Left ventricle myocardium superior (tissue), 1 donor: Measurements from ENCODE around the gene SPRR2A. TPM values are rescaled to one million over a fixed set of nuclear protein-coding genes. Genes with fewer than 3 reads are reported as not detected.
"Not testable (repeated sequence)": the region's sequence is repeated elsewhere in the genome, so short reads cannot be mapped to it uniquely, and the experiment has no call there.

ENCODE experiments used
- ATAC-seq: fragments of 200-7000 bp; cut with Tn5 transposase; one replicate; pipeline ENCODE4 v1.9.1; 2020; ENCODE audit warnings: mild to moderate bottlenecking, moderate library complexity
- DNase-seq: peaks from one replicate; pipeline ENCODE4 v3.0.0-alpha.2; 2020
- intact Hi-C: fragments of 100-400 bp; cut with micrococcal nuclease; formaldehyde crosslinking; loops from one replicate; pipeline ENCODE4 v1.11.0; 2022
- long read RNA-seq: library from polyadenylated mRNA; unstranded; transcript quantifications from one replicate; pipeline ENCODE4 v2.0.0, GENCODE V29; 2021
- total RNA-seq: library from RNA; stranded (reverse); fragmentation: NEBNext Ultra II Directional; extraction: Animal tissue kit (Norgen Biotek cat#: 25700); gene quantifications from one replicate; pipeline ENCODE4 v1.2.1, GENCODE V29; 2021
- donor health status: DM: no; HTN: yes; CAD: no; lungs with severe emphysema.

The SPRR2A gene
- not detected for total RNA-seq
- long read RNA-seq = 0 reads

- DNase-seq (no peak), ATAC-seq (no peak)
- intact Hi-C loops = no loop called here
Measured at GRCh38 chr1:153057375-153057774, at the start of gene SPRR2A. SPRR2A (minus strand) TSS chr1:153057512; CDS start chr1:153056735, 777 bp downstream.

DNA sequence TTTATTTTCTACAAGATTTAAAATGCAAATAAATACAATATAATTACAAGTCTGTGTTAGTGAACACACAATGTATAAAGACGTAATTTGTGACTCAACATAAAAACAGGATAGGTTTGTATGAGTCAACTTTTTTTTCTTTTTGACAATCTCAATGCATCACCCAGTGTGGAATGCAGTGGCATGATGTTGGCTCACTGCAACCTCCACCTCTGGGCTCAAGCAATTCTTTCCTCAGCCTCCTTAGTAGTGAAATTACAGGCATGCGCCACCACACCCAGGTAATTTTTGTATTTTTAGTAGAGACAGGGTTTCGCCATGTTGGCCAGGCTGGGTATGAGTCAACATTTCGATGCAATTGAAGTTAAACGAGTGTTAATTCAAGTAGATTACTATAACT is 42.9 kb upstream of the SPRR2A start:
- DNase-seq = no peak
- intact Hi-C loops = no loop called here
- ATAC-seq = no peak

DNA sequence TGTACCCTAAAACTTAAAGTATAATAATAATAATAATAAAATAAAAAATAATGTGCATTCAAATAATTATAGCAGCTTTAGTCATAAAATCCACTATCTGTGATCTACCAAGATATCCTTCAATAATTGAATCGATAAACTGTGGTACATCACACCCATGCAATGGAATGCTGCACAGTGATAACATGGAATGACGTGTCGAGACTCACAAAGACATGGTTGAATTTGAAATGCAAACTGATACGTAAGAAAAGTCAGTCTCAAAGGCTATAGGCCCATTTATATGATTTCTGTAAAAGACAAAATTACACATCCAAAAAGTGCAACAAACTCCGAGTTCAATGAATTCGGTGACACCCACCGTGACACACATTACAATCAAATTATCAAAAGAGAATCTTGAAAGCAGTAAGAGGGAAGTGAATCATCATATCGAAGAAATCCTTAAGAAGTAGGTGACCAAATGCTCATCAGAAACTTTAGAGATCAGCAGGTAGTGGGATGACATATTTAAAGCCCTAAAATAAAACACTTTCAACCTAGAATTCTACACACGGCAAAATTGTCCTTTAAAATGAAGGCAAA is 42.2 kb upstream of the SPRR2A start:
- ATAC-seq (no peak), DNase-seq (no peak)
- intact Hi-C loops = no loop called here

DNA sequence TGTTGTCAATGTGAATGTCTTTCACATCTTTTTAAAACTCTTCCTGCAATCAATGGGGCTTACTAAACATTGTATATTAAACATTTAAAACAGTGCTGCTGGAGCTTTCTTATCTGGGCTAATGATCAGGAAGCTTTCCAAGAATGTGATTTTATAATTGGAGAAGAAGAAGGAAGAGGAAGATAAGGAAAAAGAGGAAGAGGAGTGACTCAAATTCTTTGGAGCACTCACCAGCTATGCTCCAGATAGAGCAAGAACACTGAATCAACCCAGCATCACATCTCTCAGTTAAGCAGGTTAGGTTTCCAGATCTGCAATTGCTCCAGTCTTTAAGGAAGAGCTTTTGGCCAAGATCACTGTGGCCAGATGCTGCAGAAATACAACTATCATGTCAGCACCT is 38.5 kb upstream of the SPRR2A start:
- ATAC-seq (no peak), DNase-seq (no peak)
- intact Hi-C loops = no loop called here

- no peak for DNase-seq
- intact Hi-C loops = no loop called here
- no peak for ATAC-seq
Measured at GRCh38 chr1:153094426-153094825, 37.1 kb upstream of the SPRR2A start, which contains the start of gene SPRR2E. SPRR2E (minus strand) TSS chr1:153094526; CDS start chr1:153093751, 775 bp downstream.

- DNase-seq (no peak), ATAC-seq (no peak)
- intact Hi-C loops = no loop called here
Measured at GRCh38 chr1:153087652-153088051, 30.3 kb upstream of the SPRR2A start.

GRCh38 chr1:153081736-153082135 is 24.4 kb upstream of the SPRR2A start:
- ATAC-seq (no peak), DNase-seq (no peak)
- intact Hi-C loops = no loop called here

DNA sequence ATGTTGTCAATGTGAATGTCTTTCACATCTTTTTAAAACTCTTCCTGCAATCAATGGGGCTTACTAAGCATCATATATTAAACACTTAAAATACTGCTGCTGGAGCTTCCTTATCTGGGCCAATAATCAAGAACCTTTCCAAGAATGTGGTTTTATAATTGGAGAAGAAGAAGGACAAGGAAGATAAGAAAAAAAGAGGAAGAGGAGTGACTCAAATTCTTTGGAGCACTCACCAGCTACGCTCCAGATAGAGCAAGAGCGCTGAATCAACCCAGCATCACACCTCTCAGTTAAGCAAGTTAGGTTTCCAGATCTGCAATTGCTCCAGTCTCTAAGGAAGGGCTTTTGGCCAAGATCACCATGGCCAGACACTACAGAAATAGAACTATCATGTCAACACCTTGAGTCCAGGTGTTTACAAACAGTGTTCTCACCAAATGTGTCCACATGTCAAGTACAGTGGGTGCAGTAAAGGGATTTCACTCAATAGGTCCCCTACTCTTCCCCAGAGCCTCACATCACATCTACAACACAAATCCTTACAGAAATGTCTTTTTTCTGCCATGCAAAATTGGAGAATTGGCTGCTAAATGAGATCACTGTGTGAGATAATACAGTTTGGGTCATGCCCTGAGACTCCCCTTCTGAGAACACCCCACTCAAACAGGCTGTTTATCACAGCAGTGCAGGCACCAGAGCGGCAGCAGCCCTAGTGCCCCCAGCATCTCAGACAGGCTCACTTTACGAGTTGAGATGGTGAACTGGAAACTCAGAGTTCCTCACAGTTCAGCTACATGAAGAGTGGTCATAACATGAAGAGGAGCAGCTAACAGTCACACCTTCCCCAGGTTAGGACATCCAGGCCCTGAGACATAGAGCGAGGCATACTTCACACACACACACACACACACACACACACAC is 15.8 kb upstream of the SPRR2A start:
- intact Hi-C loops = no loop called here
- no peak for DNase-seq

DNA sequence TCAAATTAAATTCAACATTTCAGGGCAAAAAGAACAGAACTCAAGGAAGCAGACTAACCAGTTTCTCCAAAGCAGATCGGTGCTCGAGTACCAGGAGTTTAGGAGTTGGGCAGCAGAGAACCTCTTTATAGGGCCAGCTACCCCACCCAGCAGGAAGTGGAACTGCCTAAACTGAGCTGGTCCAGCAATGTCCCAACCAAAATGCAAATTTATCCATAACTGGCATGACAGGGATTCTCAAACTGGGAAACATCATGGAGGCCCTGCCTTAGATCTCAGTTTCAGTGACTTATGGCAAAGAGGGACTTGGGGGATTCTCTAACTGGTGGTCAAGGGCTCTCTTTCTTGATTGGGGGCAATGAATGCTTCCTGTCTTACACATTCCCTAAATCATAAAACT is 14.2 kb upstream of the SPRR2A start, which contains the start of gene SPRR2B:
TSS of gene SPRR2B (minus strand) at position 101 of the 400 bp plus-strand sequence. CDS start 772 bp downstream, outside the sequence.
- intact Hi-C loops = no loop called here
- DNase-seq = no peak
- no peak for ATAC-seq

More for the DNA sequence above, 15.8 kb upstream of the SPRR2A start:
- no peak for ATAC-seq

DNA sequence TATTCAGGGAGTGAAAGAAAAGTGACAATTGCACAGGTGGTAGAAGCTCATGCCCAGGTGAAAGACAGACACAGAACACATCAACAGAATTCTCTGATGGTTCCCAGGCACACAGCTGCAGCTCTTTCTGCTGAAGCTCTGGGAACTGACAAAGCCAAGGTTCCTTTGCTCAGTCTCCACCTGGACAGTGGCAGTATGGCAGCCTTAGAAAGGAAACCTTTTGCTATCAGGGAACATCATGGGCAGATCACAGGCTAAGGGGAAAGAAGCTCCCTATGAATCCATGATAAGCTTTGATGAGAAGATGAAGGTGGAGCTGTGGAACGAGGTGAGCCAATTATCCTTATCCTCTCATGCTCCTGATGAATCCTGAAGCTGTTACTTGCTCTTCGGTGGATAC is 12.9 kb upstream of the SPRR2A start:
- DNase-seq = no peak
- no peak for ATAC-seq
- intact Hi-C loops = no loop called here

DNA sequence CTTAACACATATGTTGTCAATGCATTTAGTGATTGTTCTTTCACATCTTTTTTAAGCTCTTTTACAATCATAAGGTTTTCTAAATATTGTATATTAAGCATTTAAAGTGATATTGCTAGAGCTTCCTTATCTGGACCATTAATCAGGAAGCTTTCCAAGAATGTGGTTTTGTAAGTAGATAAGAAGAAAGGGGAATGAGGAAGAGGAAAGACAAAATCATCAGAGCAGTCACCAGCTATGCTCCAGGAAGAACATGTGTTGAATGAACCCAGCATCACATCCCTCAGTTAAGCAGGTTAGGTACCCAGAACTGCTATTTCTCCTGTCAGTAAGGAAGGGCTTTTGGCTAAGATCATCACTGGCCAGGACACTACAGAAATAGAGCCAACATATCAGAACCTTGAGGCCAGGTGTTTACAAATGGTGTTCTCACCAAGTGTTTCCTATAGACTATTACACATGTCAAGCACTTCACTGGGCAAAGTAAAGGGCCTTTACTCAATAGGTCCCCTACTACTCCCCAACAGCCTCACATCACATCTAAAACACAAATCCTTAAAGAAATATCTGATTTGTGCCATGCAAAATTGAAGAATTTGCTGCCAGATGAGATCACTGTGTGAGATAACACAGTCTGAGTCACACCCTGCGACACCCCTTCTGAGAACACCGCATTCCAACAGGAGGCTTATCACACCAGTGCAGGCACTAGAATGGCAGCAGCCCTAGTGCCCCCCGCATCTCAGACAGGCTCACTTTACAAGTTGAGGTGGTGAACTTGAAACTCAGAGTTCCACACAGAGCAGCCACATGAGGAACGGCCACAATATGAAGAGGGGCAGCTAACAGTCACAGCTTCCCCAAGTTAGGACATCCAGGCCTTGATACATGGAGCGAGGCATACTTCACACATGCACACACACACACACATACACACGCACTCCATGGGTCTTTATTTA is 1.8 kb upstream of the SPRR2A start:
- no peak for ATAC-seq
- no peak for DNase-seq
- intact Hi-C loops = no loop called here

DNA sequence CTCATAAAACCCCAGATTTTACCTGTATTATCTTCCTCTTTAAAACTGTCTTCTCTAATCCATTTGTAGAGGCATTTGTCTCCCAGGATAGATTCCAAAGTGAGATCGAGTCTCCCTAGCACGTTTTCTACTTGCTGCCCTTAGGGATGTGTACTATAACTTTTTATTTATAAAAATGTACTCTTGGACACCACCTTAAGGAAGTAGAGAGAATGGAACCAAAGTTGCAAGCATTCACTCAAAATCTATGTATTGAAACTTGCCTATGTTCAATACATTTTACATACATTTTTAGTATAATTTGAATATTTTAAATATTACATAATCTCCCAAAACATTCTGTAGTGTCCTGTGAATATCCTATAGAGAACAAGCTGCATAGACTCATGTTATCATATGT is 842 bp upstream of the SPRR2A start:
- no peak for DNase-seq
- intact Hi-C loops = no loop called here
- no peak for ATAC-seq

DNA sequence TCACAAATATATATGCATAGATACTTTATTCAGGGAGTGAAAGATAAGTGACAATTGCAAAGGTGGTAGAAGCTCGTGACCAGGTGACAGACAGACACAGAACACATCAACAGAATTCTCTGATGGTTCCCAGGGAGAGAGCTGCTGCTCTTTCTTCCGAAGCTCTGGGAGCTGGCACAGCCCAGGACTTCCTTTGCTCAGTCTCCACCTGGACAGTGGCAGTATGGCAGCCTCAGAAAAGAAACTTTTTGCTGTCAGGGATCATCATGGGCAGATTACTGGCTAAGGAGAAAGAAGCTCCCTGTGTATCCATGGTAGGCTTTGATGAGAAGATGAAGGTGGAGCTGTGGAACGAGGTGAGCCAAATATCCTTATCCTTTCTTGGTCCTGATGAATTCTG is 1.2 kb downstream of the SPRR2A start:
- DNase-seq, ATAC-seq, intact Hi-C loops: not testable (repeated sequence)

GRCh38 chr1:153049211-153049610 is 8.1 kb downstream of the SPRR2A start:
- no peak for DNase-seq
- intact Hi-C loops = no loop called here
- ATAC-seq = no peak

DNA sequence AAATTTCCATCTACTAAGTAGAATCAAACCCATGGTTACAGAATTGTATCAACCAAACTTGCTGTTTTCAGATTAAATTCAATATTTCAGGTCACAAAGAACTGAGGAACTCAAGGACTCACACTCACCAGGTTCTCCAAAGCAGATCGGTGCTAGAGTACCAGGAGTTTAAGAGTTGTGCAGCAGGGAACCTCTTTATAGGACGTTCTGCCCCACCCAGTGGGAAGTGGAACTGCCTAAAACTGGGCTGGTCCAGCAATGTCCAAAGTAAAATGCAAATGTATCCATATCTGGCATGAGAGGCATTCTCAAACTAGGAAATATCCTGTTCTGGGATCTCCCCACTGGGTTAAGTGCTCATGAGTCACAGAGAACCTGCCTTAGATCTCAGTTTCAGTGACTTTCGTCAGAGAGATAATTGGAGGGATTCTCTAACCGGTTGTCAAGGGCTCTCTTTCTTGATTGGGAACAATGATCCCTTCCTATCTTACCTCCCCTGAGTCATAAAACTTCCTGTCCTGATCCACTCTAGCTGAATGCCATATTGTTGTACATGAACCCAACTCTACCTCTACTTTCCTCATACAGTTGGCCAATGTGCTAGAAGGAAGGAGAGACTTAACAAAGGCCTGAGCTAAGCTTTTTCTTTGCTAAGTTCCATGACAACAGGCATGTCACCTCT is 16.2 kb downstream of the SPRR2A start, which contains the start of gene SPRR2D:
TSS of gene SPRR2D (minus strand) at position 171 of the 682 bp plus-strand sequence. CDS start 774 bp downstream, outside the sequence.
- intact Hi-C loops = no loop called here
- ATAC-seq = no peak
- no peak for DNase-seq

DNA sequence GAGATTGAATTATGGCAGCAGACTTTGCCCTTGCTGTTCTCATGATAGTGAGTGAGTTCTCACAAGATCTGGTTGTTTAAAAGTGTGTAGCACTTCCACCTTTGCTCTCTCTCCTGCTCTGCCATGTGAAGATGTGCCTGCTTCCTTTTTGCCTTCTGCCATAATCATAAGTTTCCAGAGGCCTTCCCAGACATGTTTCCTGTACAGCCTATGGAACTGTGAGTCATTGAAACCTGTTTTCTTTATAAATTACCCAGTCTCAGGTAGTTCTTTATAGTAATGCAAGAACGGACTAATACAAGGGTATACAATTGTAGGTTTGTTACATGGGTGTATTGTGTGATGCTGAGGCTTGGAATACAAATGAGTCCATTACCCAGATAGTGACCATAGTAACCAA is 22.1 kb downstream of the SPRR2A start:
- ATAC-seq (no peak), DNase-seq (no peak)
- intact Hi-C loops = no loop called here

GRCh38 chr1:153032677-153033308 is 24.5 kb downstream of the SPRR2A start:
- intact Hi-C loops = no loop called here
- DNase-seq (no peak), ATAC-seq (no peak)

DNA sequence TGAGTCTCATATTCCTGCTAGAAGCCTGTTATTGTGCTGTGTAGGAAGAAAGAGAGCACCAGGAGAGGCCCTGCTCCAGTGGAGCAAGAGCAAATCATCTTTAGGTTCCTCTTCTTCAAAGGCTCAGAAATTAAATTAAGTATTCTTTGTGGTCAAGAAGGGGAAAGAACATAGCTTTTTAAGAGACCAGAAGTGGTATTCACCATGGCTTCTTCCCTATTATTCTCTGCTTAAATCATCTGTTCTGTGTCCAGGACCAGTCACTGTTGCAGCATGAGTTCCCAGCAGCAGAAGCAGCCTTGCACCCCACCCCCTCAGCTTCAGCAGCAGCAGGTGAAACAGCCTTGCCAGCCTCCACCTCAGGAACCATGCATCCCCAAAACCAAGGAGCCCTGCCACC is 25.2 kb downstream of the SPRR2A start:
- DNase-seq (no peak), ATAC-seq (no peak)
- intact Hi-C loops = no loop called here
